HUES64 (cell line): ENCODE results near the gene HOXA7.

Experiments used
- H3K27ac ChIP-seq: 2 replicates; pipeline ENCODE4 v1.7.0; 2013; ENCODE audit warnings: low read depth, low read length, inconsistent platforms
- H3K27me3 ChIP-seq: 2 replicates; pipeline ENCODE4 v1.6.1; 2013; ENCODE audit warnings: mild to moderate bottlenecking, low read length; ENCODE audit not compliant: insufficient read depth
- H3K36me3 ChIP-seq: 2 replicates; pipeline ENCODE4 v1.6.1; 2013; ENCODE audit warnings: mild to moderate bottlenecking, low read length; ENCODE audit not compliant: insufficient read depth
- H3K4me1 ChIP-seq: 2 replicates; pipeline ENCODE4 v1.6.1; 2013; ENCODE audit warnings: mild to moderate bottlenecking, low read length, moderate library complexity; ENCODE audit not compliant: insufficient read depth
- H3K4me3 ChIP-seq: 2 replicates; pipeline ENCODE4 v1.5.1; 2013; ENCODE audit warnings: mild to moderate bottlenecking, low read length, moderate library complexity
- H3K9ac ChIP-seq: 2 replicates; pipeline ENCODE4 v1.6.1; 2013; ENCODE audit warnings: mild to moderate bottlenecking, low read depth, low read length
- H3K9me3 ChIP-seq: 2 replicates; pipeline ENCODE4 v1.6.1; 2013; ENCODE audit warnings: low read depth, low read length; ENCODE audit not compliant: insufficient read depth
- whole genome bisulfite sequencing: fragments of 150-250, 120-280 bp; methylation state at CpG from one replicate; pipeline ENCODE4 v1.1.7; 2013; ENCODE audit warnings: missing lambda C conversion rate; 5-methylcytosine and 5-hydroxymethylcytosine counted together

The HOXA7 gene

GRCh38 chr7:27139334-27140125, 16.9 kb downstream of the HOXA7 start:
- no peaks in the 10 kb centered on the region for H3K9me3 ChIP-seq
- peaks cover 3% of the 10 kb centered on the region; the same call in 1 of the 2 replicates for H3K4me1 ChIP-seq
- H3K36me3 ChIP-seq = no peaks in the 10 kb centered on the region
- H3K4me3 ChIP-seq = no peak overlapping the region
- no peak overlapping the region for H3K9ac ChIP-seq
- H3K27ac ChIP-seq = no peak overlapping the region
- WGBS = 1% methylated on average over 53 of the region's 53 CpGs
- peaks cover 100% of the 10 kb centered on the region for H3K27me3 ChIP-seq

DNA sequence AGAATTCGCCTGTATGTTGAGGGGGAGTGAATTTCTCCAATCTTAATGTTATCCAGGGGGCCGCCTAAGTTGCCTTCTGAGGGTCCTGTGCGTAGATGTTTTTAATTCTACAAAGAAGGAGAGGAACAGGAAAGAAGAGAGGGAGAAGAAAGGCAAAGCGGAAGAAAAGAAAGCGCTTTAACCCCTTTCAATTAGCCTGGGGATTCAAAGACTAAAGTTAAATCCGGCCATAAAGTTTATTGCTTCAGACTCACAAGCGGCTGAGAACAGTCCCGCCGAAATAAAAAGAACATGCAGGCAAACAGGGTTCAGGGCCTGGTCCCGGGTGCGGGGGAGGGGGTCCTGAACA, 17.5 kb downstream of the HOXA7 start:
- Histone ChIP-seq H3K4me3 (no peak overlapping the region), H3K27me3 (peaks cover 100% of the 10 kb centered on the region), H3K27ac (no peak overlapping the region), H3K36me3 (no peaks in the 10 kb centered on the region), H3K9me3 (no peaks in the 10 kb centered on the region), H3K4me1 (peaks cover 3% of the 10 kb centered on the region; the same call in 1 of the 2 replicates), H3K9ac (no peak overlapping the region)
- 6% methylated on average over 11 of the region's 11 CpGs for WGBS

DNA sequence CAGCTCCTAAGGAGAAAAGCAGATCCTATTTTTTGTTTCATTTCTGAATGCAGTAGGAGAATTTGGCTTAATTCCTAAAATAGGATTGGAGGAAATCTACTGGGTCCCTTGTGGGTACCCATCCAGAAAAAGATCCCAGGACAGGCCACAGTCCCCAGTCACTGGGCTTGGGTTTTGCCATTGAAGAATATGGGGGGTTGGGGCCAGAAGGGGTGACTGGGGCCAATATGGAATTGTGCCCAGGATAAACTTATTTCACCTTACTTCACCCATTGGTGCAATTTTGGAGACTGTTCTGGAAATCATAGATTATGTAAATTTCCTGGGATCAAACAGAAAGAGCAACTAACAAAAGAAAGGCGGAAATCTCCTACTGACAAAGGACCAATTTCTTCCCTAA, 18.0 kb downstream of the HOXA7 start:
- Histone ChIP-seq H3K4me3 (no peak overlapping the region), H3K27me3 (peaks cover 100% of the 10 kb centered on the region), H3K27ac (no peak overlapping the region), H3K4me1 (peaks cover 3% of the 10 kb centered on the region; the same call in 1 of the 2 replicates), H3K9ac (no peak overlapping the region), H3K36me3 (no peaks in the 10 kb centered on the region), H3K9me3 (no peaks in the 10 kb centered on the region)
- WGBS = 27% methylated on average over 1 of the region's 1 CpG

DNA sequence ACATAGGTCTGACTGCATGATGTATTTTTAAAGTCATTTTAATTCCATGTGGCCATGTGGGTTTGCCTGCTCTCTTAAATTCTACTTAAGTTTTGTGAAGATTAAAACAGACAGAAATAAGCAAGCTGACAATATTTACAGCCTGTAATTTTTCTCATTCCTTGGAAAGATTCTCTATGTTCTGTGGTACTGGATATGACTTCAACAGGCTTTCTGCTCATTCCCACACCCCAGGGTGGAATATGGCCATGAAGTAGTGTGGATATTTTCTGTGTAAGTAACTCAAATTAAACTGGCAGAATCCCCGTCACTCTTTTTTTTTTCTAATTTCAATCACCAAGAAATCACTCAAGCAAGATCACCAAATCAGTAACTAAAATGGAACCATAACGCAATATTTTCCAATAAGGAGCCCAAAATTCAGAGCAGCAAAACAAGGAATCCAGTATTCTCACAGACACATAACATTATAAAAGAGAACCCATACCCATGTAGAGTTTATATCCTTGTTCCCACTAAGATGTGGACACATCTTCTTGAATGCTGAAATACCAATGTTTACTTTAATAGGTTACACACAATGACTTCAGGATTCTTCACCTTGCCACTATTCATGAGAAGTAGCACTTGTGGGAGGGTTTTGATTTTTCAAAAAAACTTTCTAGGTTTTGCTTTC, 18.7 kb downstream of the HOXA7 start:
- H3K9ac ChIP-seq = no peak overlapping the region
- H3K9me3 ChIP-seq = no peaks in the 10 kb centered on the region
- H3K36me3 ChIP-seq = no peaks in the 10 kb centered on the region
- H3K27me3 ChIP-seq = peaks cover 100% of the 10 kb centered on the region
- no peaks in the 10 kb centered on the region for H3K4me1 ChIP-seq
- WGBS = 61% methylated on average over 2 of the region's 2 CpGs
- H3K4me3 ChIP-seq = no peak overlapping the region
- H3K27ac ChIP-seq = no peak overlapping the region

DNA sequence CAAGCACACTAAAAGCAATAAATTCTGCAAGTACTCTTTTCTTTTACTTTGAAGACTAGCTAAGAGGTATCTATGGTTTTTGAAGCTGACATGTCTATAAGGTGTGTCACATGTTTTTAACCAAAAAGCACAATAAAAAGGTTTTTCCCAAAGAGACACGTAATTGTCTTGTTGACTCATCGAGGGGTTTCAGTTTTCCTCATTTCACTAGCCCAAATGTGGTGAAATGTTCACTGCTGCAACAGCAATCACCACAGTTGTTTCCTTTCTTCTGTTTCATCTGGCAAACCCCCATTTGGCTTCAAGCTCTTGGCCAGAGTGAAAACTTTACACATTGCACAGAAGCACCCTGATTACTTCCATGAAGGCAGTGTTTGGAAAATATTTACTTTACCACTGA, 22.1 kb downstream of the HOXA7 start:
- H3K9me3 ChIP-seq = no peaks in the 10 kb centered on the region
- no peaks in the 10 kb centered on the region for H3K4me1 ChIP-seq
- H3K9ac ChIP-seq = no peak overlapping the region
- peaks cover 100% of the 10 kb centered on the region for H3K27me3 ChIP-seq
- H3K27ac ChIP-seq = no peak overlapping the region
- no peak overlapping the region for H3K4me3 ChIP-seq
- 25% methylated on average over 2 of the region's 2 CpGs for WGBS
- no peaks in the 10 kb centered on the region for H3K36me3 ChIP-seq

GRCh38 chr7:27133409-27134231, 22.9 kb downstream of the HOXA7 start:
- H3K27me3 ChIP-seq = peaks cover 100% of the 10 kb centered on the region
- WGBS = 13% methylated on average over 18 of the region's 18 CpGs
- no peak overlapping the region for H3K27ac ChIP-seq

DNA sequence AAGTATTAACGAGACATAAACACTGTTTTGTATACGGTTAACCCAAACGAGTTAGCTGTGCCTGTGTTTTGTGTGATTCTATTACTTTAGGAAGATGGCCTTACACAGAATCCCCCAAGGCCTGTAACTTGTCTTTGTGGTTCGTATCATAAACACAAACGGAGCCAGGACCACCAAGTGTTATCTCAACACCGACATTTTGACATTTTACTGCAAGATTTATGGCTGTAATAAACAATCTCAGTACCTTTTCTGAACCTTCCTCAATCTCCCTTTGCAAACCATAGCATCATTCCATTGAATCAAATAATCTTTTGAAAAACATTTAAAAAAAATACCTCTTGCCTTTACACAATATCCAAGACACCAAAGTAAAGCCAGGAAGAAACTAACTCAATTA, 23.5 kb downstream of the HOXA7 start:
- H3K4me1 ChIP-seq = no peaks in the 10 kb centered on the region
- 22% methylated on average over 6 of the region's 6 CpGs for WGBS
- peaks cover 100% of the 10 kb centered on the region for H3K27me3 ChIP-seq
- H3K9me3 ChIP-seq = no peaks in the 10 kb centered on the region
- no peak overlapping the region for H3K9ac ChIP-seq
- no peak overlapping the region for H3K27ac ChIP-seq
- no peak overlapping the region for H3K4me3 ChIP-seq
- no peaks in the 10 kb centered on the region for H3K36me3 ChIP-seq

More at GRCh38 chr7:27133409-27134231, 22.9 kb downstream of the HOXA7 start:
- no peak overlapping the region for H3K4me3 ChIP-seq
- H3K36me3 ChIP-seq = no peaks in the 10 kb centered on the region
- H3K9me3 ChIP-seq = no peaks in the 10 kb centered on the region
- no peaks in the 10 kb centered on the region for H3K4me1 ChIP-seq
- H3K9ac ChIP-seq = no peak overlapping the region

- Histone ChIP-seq H3K4me1 (no peaks in the 10 kb centered on the region), H3K36me3 (no peaks in the 10 kb centered on the region), H3K27ac (no peak overlapping the region), H3K9me3 (no peaks in the 10 kb centered on the region), H3K4me3 (no peak overlapping the region), H3K27me3 (peaks cover 100% of the 10 kb centered on the region), H3K9ac (no peak overlapping the region)
- WGBS = 14% methylated on average over 2 of the region's 2 CpGs
Observed at GRCh38 chr7:27132214-27132613, 24.3 kb downstream of the HOXA7 start.

DNA sequence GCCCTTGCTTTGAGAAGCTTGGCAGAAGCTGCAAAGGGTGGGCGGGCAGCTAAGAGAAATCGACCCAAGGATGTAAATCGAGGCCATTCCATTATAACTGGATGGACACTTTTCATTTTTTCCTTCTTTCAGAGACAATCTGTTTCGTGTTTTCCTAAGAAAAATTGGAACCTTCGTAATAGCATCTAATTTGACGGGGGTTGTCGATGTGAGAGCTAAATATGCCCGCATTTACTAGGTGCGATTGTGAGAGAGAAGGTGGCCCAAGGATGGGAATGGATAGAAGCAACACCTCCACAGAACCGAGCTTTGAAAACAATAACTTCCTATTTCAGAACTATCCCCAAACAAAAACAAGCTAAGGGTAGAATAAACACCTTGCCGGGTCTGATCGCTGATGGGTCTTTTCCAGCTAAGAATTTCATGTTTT, 25.1 kb downstream of the HOXA7 start:
- Histone ChIP-seq H3K36me3 (no peaks in the 10 kb centered on the region), H3K4me3 (peak overlapping the region; percentile 51), H3K4me1 (no peaks in the 10 kb centered on the region), H3K27ac (no peak overlapping the region), H3K9ac (no peak overlapping the region), H3K9me3 (no peaks in the 10 kb centered on the region), H3K27me3 (peaks cover 100% of the 10 kb centered on the region)
- WGBS = 7% methylated on average over 12 of the region's 12 CpGs

- no peaks in the 10 kb centered on the region for H3K36me3 ChIP-seq
- H3K4me1 ChIP-seq = no peaks in the 10 kb centered on the region
- no peak within 1 kb of the TSS for H3K27ac ChIP-seq
- under 1% methylated on average over 67 of the region's 67 CpGs for WGBS
- no peaks in the 10 kb centered on the region for H3K9me3 ChIP-seq
- H3K27me3 ChIP-seq = peaks cover 100% of the 10 kb centered on the region
- H3K4me3 ChIP-seq = peak within 1 kb of the TSS; percentile 51
- H3K9ac ChIP-seq = no peak within 1 kb of the TSS
Observed at GRCh38 chr7:27130540-27131389, 25.7 kb downstream of the HOXA7 start, which contains the start of gene HOXA4. HOXA4 (minus strand) TSS chr7:27130757; CDS start chr7:27130733, 24 bp downstream.
